OCI-LY3 (cell line): ENCODE measurements around the gene OCEL1.

Experiments used
- H2AFZ ChIP-seq: fragments of 200-600, 300-600 bp; shearing (Covaris generic); 2 replicates; pipeline ENCODE4 v1.6.0; 2014; ENCODE audit warnings: antibody characterized with exemption, low read depth, low read length
- H3K27ac ChIP-seq: fragments of 200-600, 300-600 bp; sonication (generic); 2 replicates; pipeline ENCODE4 v1.5.1; 2014; ENCODE audit warnings: mild to moderate bottlenecking, low read length, moderate library complexity, mixed read lengths
- H3K27me3 ChIP-seq: fragments of 200-600, 300-600 bp; sonication (generic); 2 replicates; pipeline ENCODE4 v1.6.1; 2014; ENCODE audit warnings: low read depth, low read length, mixed read lengths
- H3K36me3 ChIP-seq: fragments of 200-600, 300-600 bp; sonication (generic); replicated peaks from 2 replicates; pipeline ENCODE3; 2014; ENCODE audit warnings: low read depth, low read length, mixed read lengths
- H3K4me1 ChIP-seq: fragments of 300-600, 200-600 bp; sonication (generic); 2 replicates; pipeline ENCODE4 v1.6.1; 2014; ENCODE audit warnings: low read length, mixed read lengths
- H3K4me2 ChIP-seq: fragments of 200-600, 300-600 bp; sonication (generic); 2 replicates; pipeline ENCODE4 v1.6.1; 2014; ENCODE audit warnings: low read length, mixed read lengths
- H3K4me3 ChIP-seq: fragments of 300-600, 200-600 bp; sonication (generic); 2 replicates; pipeline ENCODE4 v1.5.1; 2014; ENCODE audit warnings: antibody characterized with exemption, mild to moderate bottlenecking, low read length, moderate library complexity
- H3K79me2 ChIP-seq: fragments of 300-600, 200-600 bp; shearing (Covaris generic); 2 replicates; pipeline ENCODE4 v1.6.1; 2014; ENCODE audit warnings: mild to moderate bottlenecking, low read length, mixed read lengths
- H3K9ac ChIP-seq: fragments of 300-600, 200-600 bp; shearing (Covaris generic); 2 replicates; pipeline ENCODE4 v1.6.0; 2014; ENCODE audit warnings: mild to moderate bottlenecking, low read length, moderate library complexity
- H3K9me3 ChIP-seq: fragments of 200-600, 300-600 bp; shearing (Covaris generic); 2 replicates; pipeline ENCODE4 v1.6.1; 2014; ENCODE audit warnings: low read length, mixed read lengths; ENCODE audit not compliant: insufficient read depth
- H4K20me1 ChIP-seq: fragments of 200-600, 300-600 bp; sonication (generic); 2 replicates; pipeline ENCODE4 v1.6.1; 2016; ENCODE audit warnings: low read length, mixed read lengths; ENCODE audit not compliant: insufficient read depth
- EZH2phosphoT487 ChIP-seq: fragments of 200-600 bp; shearing (Covaris generic); IDR thresholded peaks from 2 replicates; pipeline ENCODE4 v1.6.1; 2018; ENCODE audit warnings: antibody characterized with exemption, mixed run types, low read depth
- TF ChIP-seq, protein P1 (sequence below): fragments of 200-600, 300-600 bp; sonication (generic); IDR thresholded peaks from 2 replicates; pipeline ENCODE4 v1.5.1; 2014; ENCODE audit warnings: antibody characterized with exemption, low read length, low read depth

OCEL1 gene

DNA sequence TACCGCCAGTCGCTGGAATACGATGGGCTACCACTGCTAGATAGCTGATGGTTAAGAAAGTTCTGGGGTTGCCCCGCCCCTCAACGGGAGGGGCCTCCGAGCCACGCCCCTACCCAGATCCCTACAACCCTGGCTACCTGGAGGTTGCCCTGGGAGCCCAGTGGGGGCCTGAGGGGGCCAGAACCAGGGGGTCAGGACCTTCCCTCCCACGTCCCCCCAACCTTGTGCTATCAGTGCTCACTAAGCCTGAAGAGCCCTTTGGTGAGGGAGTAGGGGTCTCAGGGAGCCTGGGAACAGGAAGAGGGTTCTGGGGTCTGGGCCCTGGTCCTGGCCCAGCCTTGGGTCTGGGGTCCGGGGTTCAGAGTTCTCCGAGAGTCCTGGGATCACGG, 8.9 kb downstream of the OCEL1 start:
- Histone ChIP-seq H3K36me3 (peaks cover 16% of the 10 kb centered on the region), H3K27ac (peak overlapping the region; percentile 37), H3K9me3 (no peaks in the 10 kb centered on the region), H4K20me1 (peaks cover 11% of the 10 kb centered on the region; the same call in 1 of the 2 replicates), H3K79me2 (peaks cover 11% of the 10 kb centered on the region), H2AFZ (no peak overlapping the region), H3K4me3 (peak overlapping the region; percentile 84), H3K4me1 (peaks cover 11% of the 10 kb centered on the region), H3K27me3 (no peaks in the 10 kb centered on the region), H3K9ac (peak overlapping the region; percentile 72), H3K4me2 (peak overlapping the region; percentile 98)
- TF ChIP-seq, protein P1, sequence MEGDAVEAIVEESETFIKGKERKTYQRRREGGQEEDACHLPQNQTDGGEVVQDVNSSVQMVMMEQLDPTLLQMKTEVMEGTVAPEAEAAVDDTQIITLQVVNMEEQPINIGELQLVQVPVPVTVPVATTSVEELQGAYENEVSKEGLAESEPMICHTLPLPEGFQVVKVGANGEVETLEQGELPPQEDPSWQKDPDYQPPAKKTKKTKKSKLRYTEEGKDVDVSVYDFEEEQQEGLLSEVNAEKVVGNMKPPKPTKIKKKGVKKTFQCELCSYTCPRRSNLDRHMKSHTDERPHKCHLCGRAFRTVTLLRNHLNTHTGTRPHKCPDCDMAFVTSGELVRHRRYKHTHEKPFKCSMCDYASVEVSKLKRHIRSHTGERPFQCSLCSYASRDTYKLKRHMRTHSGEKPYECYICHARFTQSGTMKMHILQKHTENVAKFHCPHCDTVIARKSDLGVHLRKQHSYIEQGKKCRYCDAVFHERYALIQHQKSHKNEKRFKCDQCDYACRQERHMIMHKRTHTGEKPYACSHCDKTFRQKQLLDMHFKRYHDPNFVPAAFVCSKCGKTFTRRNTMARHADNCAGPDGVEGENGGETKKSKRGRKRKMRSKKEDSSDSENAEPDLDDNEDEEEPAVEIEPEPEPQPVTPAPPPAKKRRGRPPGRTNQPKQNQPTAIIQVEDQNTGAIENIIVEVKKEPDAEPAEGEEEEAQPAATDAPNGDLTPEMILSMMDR = no peak
- TF ChIP-seq EZH2phosphoT487 = no peak

DNA sequence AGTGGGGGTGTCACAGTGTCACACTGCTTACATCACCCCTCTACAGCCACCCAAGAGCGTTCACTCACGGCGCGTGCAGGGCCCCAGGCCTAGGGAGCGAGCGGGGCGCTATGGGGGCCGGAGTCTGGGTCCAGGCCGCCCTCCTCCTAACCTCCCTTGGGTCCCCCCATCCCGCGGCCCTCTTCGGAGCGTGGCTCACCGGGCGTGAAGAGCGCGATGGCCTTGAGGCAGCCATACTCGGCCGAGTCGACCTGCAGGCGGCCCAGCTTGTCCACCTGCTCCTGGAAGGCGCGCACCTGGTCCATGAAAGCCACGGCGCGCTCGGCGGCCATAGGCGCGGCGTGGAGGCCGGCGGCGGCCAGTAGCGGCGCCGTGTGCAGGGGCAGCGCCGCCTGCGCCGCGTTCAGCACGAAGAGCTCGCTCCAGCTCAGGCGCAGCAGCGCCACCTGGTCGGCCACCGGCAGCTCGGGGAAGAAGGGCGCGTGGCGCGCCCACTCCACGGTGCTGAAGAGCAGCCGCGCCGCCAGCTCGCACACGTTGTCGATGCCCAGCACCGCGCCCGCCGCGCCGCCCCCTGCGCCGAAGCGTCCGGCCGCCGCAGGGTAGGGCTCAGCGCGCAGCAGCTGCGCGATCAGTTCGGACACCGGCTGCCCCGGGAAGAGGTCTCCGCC, 9.4 kb downstream of the OCEL1 start:
- H3K79me2 ChIP-seq = peaks cover 11% of the 10 kb centered on the region
- peaks cover 16% of the 10 kb centered on the region for H3K36me3 ChIP-seq

DNA sequence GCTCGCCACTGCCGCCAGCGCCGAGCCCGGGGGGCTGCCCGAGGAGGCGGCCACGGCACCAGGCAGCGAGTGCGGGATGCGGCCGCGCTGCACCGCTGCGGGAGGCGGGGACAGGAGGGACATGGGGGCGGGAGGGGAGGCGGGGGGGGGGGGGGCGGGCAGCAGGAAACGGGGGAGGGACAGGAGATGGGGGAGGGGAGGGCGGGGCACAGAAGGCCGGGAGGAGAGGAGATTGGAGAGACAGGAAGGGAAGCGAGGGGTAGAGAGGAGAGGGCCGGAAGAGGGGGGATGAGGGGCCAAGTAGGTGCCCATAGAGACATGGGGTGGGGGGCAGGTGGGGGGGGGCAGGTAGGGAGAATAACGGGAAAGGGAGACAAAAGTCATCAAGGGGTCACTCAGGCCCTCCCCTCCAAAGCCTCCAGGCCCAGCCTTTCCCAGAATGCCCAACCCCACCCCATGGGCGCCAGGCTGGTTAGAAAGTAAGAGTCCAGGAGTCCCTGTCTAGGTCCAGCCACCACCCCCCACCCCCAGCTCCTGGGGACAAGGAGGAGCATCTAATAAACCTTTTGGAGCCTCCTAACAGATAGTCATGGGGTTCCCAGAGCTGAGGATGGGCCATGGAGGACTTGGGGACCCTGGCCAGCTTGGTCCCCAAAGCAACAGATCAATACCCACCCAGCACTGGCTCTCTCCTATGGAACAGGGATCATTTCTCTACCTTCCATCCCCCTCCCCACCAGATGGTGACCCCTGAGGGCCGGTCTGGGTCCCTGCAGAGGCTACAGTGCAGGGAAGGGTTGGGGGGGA, 10.1 kb downstream of the OCEL1 start:
- H3K4me3 ChIP-seq = peak overlapping the region; percentile 84
- peak overlapping the region; percentile 72 for H3K9ac ChIP-seq
- peaks cover 11% of the 10 kb centered on the region for H3K4me1 ChIP-seq
- no peak for TF ChIP-seq EZH2phosphoT487
- TF ChIP-seq, protein P1 = no peak
- peaks cover 14% of the 10 kb centered on the region; the same call in 1 of the 2 replicates for H4K20me1 ChIP-seq
- H3K4me2 ChIP-seq = peak overlapping the region; percentile 98
- H3K27ac ChIP-seq = peak overlapping the region; percentile 37; the same call in 1 of the 2 replicates
- H3K9me3 ChIP-seq = no peaks in the 10 kb centered on the region
- H3K27me3 ChIP-seq = no peaks in the 10 kb centered on the region
- H3K79me2 ChIP-seq = peaks cover 11% of the 10 kb centered on the region
- no peak overlapping the region; the same call in 1 of the 2 replicates for H2AFZ ChIP-seq
- H3K36me3 ChIP-seq = peaks cover 12% of the 10 kb centered on the region

More for the DNA sequence above, 9.4 kb downstream of the OCEL1 start:
- Histone ChIP-seq H3K27me3 (no peaks in the 10 kb centered on the region), H3K4me2 (peak overlapping the region; percentile 98), H3K9ac (peak overlapping the region; percentile 72), H4K20me1 (peaks cover 11% of the 10 kb centered on the region; the same call in 1 of the 2 replicates), H3K4me3 (peak overlapping the region; percentile 84), H3K9me3 (no peaks in the 10 kb centered on the region), H3K4me1 (peaks cover 11% of the 10 kb centered on the region), H3K27ac (peak overlapping the region; percentile 37), H2AFZ (no peak overlapping the region; the same call in 1 of the 2 replicates)
- TF ChIP-seq, protein P1 = peak; percentile 79
- no peak for TF ChIP-seq EZH2phosphoT487
